MM.1S (cell line): Measurements from ENCODE around the gene CXCL6.

Experiments
- EZH2 ChIP-seq: fragments of 300-600 bp; sonication (generic); optimal IDR thresholded peaks from 2 replicates; pipeline ENCODE3; 2017; ENCODE audit warnings: low read depth, mild to moderate bottlenecking, antibody characterized with exemption, low read length, mixed read lengths
- EZH2phosphoT487 ChIP-seq: fragments of 300-600 bp; sonication (generic); IDR thresholded peaks from 2 replicates; pipeline ENCODE4 v1.6.1; 2018; ENCODE audit warnings: antibody characterized with exemption, low read length

DNA sequence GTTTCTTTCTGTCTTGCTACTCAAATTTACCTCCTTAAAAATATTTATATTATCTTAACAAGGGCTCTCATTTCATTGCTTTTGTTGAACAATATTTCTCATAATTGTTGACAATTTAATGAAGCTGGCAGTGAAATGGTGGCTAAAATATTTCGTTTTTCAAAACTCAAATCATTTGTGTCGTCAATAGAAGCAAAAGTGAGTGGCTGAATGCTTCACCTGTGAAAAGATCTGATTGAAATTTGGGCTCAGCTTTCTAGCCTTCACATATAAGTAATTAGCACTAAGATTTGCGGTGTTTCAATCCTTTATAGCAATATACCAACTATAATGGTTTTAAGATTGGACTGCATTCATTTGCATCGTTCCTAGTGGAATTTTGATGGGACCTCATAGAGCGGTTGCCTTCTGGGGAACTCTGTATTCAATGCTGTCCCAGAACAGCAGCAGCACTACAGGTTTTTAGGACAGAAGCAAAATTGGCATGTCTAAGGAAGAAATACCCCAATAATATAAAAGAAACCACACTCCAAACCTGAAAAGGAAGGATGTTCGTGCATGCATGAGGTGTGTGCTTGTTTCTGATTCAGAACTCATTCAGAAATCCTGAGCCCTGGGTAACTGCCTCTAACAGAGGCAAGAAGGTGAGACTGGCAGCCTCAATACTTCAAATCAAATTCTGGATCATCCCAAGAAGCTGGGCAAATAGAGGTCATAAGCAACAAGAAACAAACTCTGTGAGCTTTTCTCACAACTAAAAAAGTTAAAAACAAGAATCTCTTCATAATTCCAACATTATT lies 35.2 kb downstream of the CXCL6 start:
- TF ChIP-seq EZH2 (no peak), EZH2phosphoT487 (no peak)
